ENCODE results near the gene TUBA1A.
"Not testable (repeated sequence)": the region's sequence is repeated elsewhere in the genome, so short reads cannot be mapped to it uniquely, and the experiment has no call there.

TUBA1A gene

GRCh38 chr12:49146406-49146805 is 42.5 kb downstream of the TUBA1A start:
- DNase-seq = no peak

- no peak for DNase-seq
Measured at GRCh38 chr12:49144384-49144783, 44.5 kb downstream of the TUBA1A start.

- DNase-seq = no peak
Measured at GRCh38 chr12:49138999-49139398, 49.9 kb downstream of the TUBA1A start.

GRCh38 chr12:49138587-49138986 is 50.3 kb downstream of the TUBA1A start:
- no peak for DNase-seq

GRCh38 chr12:49137476-49137875 is 51.4 kb downstream of the TUBA1A start:
- DNase-seq = no peak

- DNase-seq = not testable (repeated sequence)
Measured at GRCh38 chr12:49136997-49137396, 51.9 kb downstream of the TUBA1A start.
